ENCODE data around the gene GCHFR.

GRCh38 chr15:40785814-40786213, 21.9 kb downstream of the GCHFR start:
- no peak for TF ChIP-seq FOXK2 (IDR thresholded peaks at IDR 0.05)
- no peak for TF ChIP-seq FOXM1 (IDR thresholded peaks at IDR 0.05; ENCODE audit: borderline replicate concordance)
- TF ChIP-seq BHLHE40 (IDR thresholded peaks at IDR 0.05; ENCODE audit: borderline replicate concordance), result no peak
- no peak for TF ChIP-seq ARNT (IDR thresholded peaks at IDR 0.05)

All from HEK293T (cell line).